Gastroesophageal sphincter (tissue), 4 donors: Measurements from ENCODE around the gene ASIC4. TPM values are rescaled to one million over a fixed set of nuclear protein-coding genes. Genes with fewer than 3 reads are reported as not detected.
A peak's percentile ranks its signal among the peaks of the same experiment; 100 is the strongest.

Experiments
- ATAC-seq: fragments of 150-250 bp; one replicate; pipeline ENCODE4 v1.9.1; 2016; ENCODE audit warnings: mild to moderate bottlenecking, moderate library complexity
- H3K27ac ChIP-seq, 4 donors: fragments of 200-600 bp; sonication (generic) in 3 of 4; 1 replicate in 3 of 4; 2 replicates in 1 of 4; pipeline ENCODE4 v1.5.1; 2016 to 2019
- H3K27me3 ChIP-seq: fragments of 200-600 bp; sonication (generic); one replicate; pipeline ENCODE4 v1.5.1; 2019
- H3K36me3 ChIP-seq, 2 donors: fragments of 200-600 bp; sonication (generic); one replicate each; pipeline ENCODE4 v1.5.1; 2019; ENCODE audit warnings: control low read depth in 1 of 2
- H3K4me1 ChIP-seq, 3 donors: fragments of 200-600 bp; sonication (generic); 1 replicate in 2 of 3; 2 replicates in 1 of 3; pipeline ENCODE4 v1.5.1; 2016 to 2019; ENCODE audit warnings: control low read depth in 2 of 3
- H3K4me3 ChIP-seq, 2 donors: fragments of 200-600 bp; sonication (generic); one replicate each; pipeline ENCODE4 v1.5.1; 2019; ENCODE audit warnings: mild to moderate bottlenecking in 1 of 2, moderate library complexity in 1 of 2
- H3K9me3 ChIP-seq, 3 donors: fragments of 200-600 bp; sonication (generic); one replicate each; pipeline ENCODE4 v1.5.1; 2017 to 2019; ENCODE audit warnings: control low read depth in 2 of 3
- CTCF ChIP-seq, 4 experiments: fragments of 200-600 bp in 2 of 4; fragments of 450-650 bp in 2 of 4; sonication (generic) in 1 of 4; IDR thresholded peaks; one replicate each; pipeline ENCODE4 v1.5.1; 2017 to 2019; ENCODE audit warnings: antibody characterized with exemption in 4 of 4, mild to moderate bottlenecking in 2 of 4, moderate library complexity in 2 of 4
- EP300 ChIP-seq: sonication (generic); formaldehyde crosslinking; IDR thresholded peaks from one replicate; pipeline ENCODE4 v1.6.1; 2017; ENCODE audit warnings: antibody characterized with exemption, mild to moderate bottlenecking
- POLR2A ChIP-seq, 2 donors: fragments of 450-650 bp; IDR thresholded peaks; one replicate each; pipeline ENCODE4 v1.6.1; 2017; ENCODE audit warnings: antibody characterized with exemption in 2 of 2, mild to moderate bottlenecking in 2 of 2, moderate library complexity in 1 of 2
- POLR2AphosphoS5 ChIP-seq: sonication (generic); formaldehyde crosslinking; IDR thresholded peaks from one replicate; pipeline ENCODE4 v1.6.1; 2017; ENCODE audit warnings: antibody characterized with exemption
- WGBS, 2 donors: methylation state at CpG; one replicate each; pipeline ENCODE4 v1.1.5; 2018; ENCODE audit warnings: low coverage in 1 of 2; 5-methylcytosine and 5-hydroxymethylcytosine counted together
- total RNA-seq, 4 donors: library from RNA; depleted of rRNA; stranded (reverse); fragments of >200 nt; gene quantifications; one replicate each; pipeline ENCODE4 v1.1.0, GENCODE V29; 2016

ASIC4 gene
- total RNA-seq, 4 donors from 2014 or later = 0.16 TPM; not detected in 3

GRCh38 chr2:219478916-219479315, 35.4 kb upstream of the ASIC4 start:
- no peak for TF ChIP-seq POLR2AphosphoS5
- no peak for TF ChIP-seq POLR2A (IDR thresholded peaks at IDR 0.05)
- no peak for TF ChIP-seq CTCF (IDR thresholded peaks at IDR 0.05)
- TF ChIP-seq EP300 = no peak
- peaks cover 10% of the 10 kb centered on the region for H3K27me3 ChIP-seq
- peak overlapping the region in 3 of 4 donors; percentile 25 to 93 (median 34) for H3K27ac ChIP-seq
- peaks cover 0 to 84% of the 10 kb centered on the region in 2 donors for H3K36me3 ChIP-seq
- no peaks in the 10 kb centered on the region for H3K9me3 ChIP-seq
- no peak for ATAC-seq
- peaks cover 0 to 57% (median 0%) of the 10 kb centered on the region in 3 donors for H3K4me1 ChIP-seq
- H3K4me3 ChIP-seq = no peak overlapping the region
- WGBS, 2 donors = 35 to 71% methylated on average over 3 to 5 of the region's 8 CpGs

- H3K4me3 ChIP-seq = no peak overlapping the region
- TF ChIP-seq EP300 (no peak), POLR2A (IDR thresholded peaks at IDR 0.05) (no peak), POLR2AphosphoS5 (no peak), CTCF (IDR thresholded peaks at IDR 0.05) (no peak)
- H3K27ac ChIP-seq = peak overlapping the region in 3 of 4 donors; percentile 4 to 74 (median 31)
- H3K9me3 ChIP-seq = no peaks in the 10 kb centered on the region
- peaks cover 0 to 84% of the 10 kb centered on the region in 2 donors for H3K36me3 ChIP-seq
- peaks cover 0 to 57% (median 11%) of the 10 kb centered on the region in 3 donors for H3K4me1 ChIP-seq
- no peak for ATAC-seq
- H3K27me3 ChIP-seq = peaks cover 21% of the 10 kb centered on the region
- no CpG with 5 or more reads among the region's 8 CpGs for WGBS, 2 donors
Measured at GRCh38 chr2:219480004-219480403, 34.3 kb upstream of the ASIC4 start.

GRCh38 chr2:219482674-219483405, 31.4 kb upstream of the ASIC4 start:
- H3K9me3 ChIP-seq = no peaks in the 10 kb centered on the region
- H3K4me1 ChIP-seq = peaks cover 0 to 31% (median 11%) of the 10 kb centered on the region in 3 donors
- no peak overlapping the region for H3K4me3 ChIP-seq
- H3K27ac ChIP-seq = peak overlapping the region in 3 of 4 donors; percentile 60 to 74 (median 65)
- 25 to 78% methylated on average over 2 to 8 of the region's 17 CpGs for WGBS, 2 donors
- ATAC-seq = no peak
- H3K27me3 ChIP-seq = peaks cover 41% of the 10 kb centered on the region
- peaks cover 0 to 97% of the 10 kb centered on the region in 2 donors for H3K36me3 ChIP-seq
- no peak for TF ChIP-seq POLR2A (IDR thresholded peaks at IDR 0.05)
- no peak for TF ChIP-seq CTCF (IDR thresholded peaks at IDR 0.05)
- no peak for TF ChIP-seq EP300
- no peak for TF ChIP-seq POLR2AphosphoS5

- 10% methylated on average over 2 of the region's 58 CpGs; no CpG with 5 or more reads in 1 of the 2 donors for WGBS, 2 donors
- Histone ChIP-seq H3K4me1 (peaks cover 0 to 31% (median 11%) of the 10 kb centered on the region in 3 donors), H3K9me3 (no peaks in the 10 kb centered on the region), H3K27me3 (peaks cover 41% of the 10 kb centered on the region), H3K27ac (peak overlapping the region in 3 of 4 donors; percentile 47 to 74 (median 65)), H3K36me3 (peaks cover 0 to 97% of the 10 kb centered on the region in 2 donors), H3K4me3 (peak overlapping the region in 1 of 2 donors; percentile 31)
- peak; percentile 9 for ATAC-seq
- TF ChIP-seq CTCF (IDR thresholded peaks at IDR 0.05) = no peak
- no peak for TF ChIP-seq POLR2A (IDR thresholded peaks at IDR 0.05)
- TF ChIP-seq POLR2AphosphoS5 = no peak
- no peak for TF ChIP-seq EP300
Measured at GRCh38 chr2:219483451-219484342, 30.6 kb upstream of the ASIC4 start.
